HG03432 (cell line): ENCODE measurements around the gene OPCML.

Experiments
- ATAC-seq: cut with Tn5 transposase; IDR thresholded peaks from one replicate; pipeline ENCODE4 v1.9.1; 2021; ENCODE audit warnings: mild to moderate bottlenecking, moderate library complexity; ENCODE audit not compliant: unreplicated experiment

Gene OPCML

DNA sequence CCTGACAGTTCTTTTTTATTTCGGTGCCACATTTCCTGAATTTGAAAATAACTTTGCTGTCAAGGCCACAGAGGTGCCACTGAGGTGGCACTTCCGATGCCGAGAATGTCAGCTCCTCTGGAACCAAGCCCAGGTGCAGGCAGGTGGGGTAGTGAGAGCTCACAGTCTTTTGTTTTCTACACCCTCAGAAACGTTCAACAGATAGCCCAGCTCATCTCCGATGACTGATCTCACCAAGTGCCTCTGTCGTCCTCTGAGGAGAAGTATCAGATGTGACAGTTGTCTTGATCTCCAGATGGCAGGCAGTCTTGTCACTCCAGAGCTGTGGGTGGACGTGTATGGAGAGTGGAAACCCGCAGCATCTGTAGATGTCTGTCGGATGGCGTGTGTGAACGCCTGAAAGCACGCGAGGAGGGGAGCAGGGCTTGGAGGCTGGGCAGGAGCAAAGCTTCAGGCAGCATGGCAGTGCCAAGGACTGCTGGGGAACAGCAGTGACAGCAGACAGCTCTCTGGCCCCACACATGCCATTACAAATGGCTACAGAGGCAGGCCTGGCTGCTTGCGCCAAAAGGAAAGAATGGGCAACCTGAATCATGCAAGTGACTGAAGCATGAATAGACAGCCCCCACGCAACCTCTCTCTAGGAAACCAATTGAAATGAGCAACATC is 877.0 kb downstream of the OPCML start:
- no peak for ATAC-seq

DNA sequence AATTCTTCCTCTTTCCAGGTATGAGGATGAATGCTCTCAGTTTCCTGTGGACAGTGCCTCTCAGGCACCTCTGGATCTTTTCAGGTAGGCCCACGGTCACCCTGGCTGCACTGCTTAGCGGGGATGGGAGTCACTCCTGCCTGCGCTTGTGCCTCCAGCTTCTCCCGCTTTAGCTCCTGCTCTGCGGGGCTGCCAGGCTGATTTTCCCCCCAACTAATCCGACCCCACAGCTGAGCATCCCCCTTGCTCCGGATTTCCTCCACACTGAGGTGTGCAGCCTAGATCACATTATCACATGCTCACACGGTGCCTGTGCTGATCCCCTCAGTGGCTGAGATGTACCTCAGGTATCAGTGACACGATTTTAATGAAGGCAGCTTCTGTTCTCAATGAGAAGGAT is 879.1 kb downstream of the OPCML start:
- ATAC-seq: no peak

DNA sequence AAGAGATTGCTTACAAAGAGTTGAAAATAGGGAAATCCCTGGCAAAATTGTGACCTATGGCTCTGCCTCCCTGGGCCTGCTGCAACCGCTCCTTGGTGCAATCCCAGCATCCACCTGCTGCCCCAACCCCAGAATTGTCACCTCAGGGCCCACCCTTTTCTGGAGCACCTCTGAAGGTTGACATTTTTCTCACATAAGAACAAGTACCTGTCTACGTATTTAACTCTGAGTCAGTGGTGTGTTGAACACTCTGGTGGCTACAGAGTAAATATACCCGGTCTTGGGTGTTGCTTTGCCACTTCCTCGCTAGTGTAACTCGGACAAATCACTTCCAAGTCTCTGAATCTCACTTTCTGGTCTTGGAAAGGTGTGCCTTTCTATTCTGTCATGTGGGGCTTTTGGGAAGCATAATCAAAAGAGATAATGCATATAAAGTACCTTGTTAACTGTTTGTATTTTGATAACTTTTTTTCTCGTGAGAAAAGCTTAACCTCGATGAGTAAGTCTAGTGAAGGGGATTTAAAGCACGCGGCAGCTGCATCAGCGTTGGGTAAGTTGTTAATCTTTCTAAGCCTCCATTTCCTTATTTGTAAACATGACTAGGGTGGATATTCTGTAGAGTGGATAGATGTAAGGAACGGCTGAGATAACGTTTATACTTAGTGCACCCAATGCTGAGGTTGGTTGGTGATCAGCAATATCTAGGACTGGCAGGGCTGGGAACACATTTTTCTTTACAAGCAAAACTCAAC is 881.2 kb downstream of the OPCML start:
- no peak for ATAC-seq

DNA sequence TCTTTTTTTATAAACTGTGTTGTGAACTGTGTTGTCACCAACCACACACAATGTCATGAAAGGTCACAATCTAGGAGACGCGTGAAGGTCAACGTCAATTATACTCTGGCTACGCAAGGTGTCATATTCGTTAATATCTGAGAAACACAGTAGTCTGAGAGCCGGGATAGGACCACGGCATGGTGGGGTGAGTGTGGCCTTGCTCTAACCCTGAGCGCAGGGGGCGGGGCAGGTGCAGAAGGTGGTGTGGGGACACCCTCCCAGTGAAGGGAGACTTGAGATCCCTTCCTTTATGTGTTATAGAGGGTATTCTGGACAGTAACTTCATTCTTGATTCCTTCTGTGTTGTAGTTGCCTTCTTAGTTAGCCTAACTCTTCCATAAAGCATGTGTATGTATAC is 883.0 kb downstream of the OPCML start:
- no peak for ATAC-seq

DNA sequence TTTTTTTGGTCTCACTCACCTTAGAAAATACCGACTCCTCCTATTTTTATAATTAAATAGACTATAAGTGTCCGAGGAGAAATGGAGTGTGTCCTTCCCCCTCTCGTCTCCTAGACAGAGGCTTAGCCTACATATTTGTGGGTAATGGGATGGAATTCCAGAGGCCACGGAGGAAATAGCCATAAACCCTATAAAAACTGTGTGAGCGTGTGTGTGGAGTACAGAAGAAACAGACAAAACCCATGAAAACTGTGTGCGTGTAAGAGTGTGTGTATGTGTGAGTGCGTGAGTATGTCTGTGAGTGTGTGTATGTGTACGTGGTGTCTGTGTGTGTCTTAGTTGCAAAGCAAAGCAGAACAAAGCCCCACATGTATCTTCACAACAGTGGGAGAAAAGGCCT is 883.5 kb downstream of the OPCML start:
- no peak for ATAC-seq

DNA sequence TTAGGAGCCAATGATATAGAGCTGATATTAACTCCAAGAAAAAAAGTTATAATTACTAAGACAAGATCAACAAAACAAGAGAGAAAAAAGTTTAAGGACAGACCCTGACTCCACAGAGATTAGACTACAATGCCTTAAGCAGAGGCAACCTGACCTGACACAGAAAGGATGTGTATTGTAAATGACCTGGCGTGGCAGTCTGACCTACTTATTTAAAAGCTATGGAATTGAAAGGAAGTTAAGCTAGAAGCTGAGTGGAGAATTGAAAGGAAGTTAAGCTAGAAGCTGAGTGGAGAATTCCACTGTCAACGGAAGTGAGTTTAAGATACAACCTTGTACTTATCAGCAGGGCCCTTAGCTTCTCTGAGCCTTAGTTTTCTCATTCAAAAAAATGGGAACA is 885.4 kb downstream of the OPCML start:
- no peak for ATAC-seq

DNA sequence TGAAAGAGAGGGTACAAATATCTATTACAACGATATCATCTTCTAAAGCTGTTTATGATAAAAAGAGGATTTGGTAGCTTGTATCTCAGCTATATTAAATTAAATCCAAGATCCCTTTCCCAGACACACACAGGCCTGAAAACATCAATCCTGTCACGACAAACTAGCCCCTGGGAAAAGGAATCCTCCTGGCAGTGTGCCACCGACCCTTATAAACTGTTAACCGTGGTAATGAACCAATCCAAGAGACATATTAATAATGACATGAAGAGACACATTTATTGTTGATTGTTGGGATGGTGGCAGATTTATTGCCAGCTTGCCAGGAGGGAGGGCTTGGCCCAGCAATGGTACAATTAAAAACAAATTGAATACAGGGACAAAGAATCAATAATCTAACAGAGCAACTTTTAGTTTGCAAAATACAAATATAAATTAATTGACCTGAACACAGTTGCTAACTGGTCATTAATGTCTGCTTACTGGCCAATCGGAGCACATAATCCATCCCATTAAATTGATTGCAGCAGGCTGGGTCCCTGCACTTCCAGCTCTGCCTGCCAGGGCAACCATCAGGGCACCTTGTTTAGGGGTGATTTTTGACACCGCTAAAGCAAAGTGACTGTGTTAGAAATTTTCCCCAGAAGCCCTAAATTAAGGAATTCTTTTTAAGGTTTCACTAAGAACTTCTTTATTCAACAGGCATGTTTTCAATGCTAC is 887.6 kb downstream of the OPCML start:
- no peak for ATAC-seq

DNA sequence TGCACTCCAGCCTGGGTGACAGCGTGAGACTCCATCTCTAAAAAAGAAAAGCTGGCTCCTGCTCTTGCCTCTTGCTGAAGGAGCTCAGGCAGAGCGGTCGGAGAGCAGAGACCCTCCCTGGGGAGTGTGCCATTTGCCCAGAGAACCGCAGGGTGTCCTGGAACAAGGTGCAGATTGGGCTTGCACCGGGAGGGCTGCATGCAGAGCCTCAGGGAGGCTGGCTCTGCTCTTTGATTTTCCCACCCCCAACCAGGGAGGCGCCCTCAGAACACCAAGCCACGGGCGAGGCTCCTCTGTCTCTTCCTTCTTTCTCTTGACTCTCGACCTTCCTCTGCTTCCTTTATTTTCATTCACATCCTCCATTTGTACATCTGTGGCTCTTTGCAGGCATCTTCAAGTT is 889.1 kb downstream of the OPCML start:
- ATAC-seq: no peak

DNA sequence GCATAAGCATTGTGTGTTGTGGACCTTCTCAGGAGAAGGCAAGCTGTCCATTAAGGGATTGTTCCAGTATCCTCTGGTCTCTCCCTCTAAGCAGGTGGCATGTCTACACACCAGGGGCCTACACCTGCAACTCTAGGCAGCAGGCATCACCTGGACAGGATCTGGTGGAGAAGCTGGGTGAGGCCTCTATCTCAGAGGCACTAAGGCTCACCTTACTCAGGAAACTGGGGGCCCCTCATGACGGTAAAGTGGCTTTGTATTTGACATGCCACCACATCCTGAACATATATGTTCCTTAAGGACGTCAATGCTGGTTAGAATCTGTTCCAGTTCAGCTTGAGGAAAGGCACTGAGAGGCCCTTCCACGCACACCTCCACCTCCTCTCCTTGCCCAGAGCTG is 891.3 kb downstream of the OPCML start:
- no peak for ATAC-seq

DNA sequence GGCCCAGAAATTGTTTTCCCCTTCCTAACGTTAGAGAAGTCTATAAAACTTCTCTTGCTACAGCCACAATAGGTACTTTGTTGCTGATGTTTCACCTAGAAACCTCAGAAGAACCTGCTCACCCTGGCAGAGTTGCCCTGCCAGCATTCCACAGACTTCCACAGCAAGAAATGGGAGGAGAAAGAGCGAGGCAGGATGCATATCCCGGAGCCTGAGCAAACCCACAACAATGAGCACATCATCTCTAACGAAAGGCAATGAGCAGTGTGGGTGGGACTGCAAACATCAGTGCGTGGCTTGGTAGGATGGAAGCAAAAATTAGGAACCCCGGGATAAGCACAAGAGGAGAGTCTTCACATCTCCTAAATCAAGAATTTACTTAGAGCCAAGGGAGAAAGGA is 892.3 kb downstream of the OPCML start:
- ATAC-seq: no peak

DNA sequence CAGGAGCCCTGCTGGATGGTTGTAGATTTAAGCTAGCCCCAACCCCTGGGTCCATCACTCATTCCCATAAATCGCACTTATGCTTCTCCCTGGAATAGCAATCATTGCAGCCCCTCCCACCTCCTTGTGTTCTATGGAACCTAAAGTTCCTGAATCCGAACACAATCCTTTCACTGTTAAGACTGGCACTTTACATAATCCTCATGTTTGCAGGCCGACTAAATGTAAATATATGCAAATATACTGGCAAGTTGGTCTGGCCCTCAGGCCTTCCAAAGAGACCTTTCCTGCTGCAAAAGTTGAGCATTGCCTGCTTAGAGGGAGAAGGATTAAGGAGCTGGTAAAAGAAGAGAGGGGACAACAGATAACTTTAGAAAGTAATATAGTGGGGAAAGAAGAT is 892.9 kb downstream of the OPCML start:
- ATAC-seq: no peak

DNA sequence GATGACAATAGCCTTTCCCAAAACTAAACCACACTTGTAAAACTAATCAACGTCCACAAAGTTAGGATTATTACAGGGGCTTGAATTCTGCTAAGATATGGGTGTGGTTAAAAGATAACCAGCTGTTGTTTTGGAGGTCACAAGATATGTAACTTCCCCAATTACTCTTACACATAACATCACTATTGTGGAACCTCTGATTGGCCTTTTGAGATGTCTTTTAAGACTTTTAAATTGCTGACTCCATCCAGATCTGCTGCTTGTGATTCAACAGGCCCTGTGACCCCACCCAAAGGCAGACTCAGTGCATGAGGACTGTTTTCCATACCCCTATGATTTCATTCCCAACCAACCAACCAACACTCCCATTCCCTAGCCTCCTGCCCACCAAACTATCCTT is 893.9 kb downstream of the OPCML start:
- no peak for ATAC-seq

DNA sequence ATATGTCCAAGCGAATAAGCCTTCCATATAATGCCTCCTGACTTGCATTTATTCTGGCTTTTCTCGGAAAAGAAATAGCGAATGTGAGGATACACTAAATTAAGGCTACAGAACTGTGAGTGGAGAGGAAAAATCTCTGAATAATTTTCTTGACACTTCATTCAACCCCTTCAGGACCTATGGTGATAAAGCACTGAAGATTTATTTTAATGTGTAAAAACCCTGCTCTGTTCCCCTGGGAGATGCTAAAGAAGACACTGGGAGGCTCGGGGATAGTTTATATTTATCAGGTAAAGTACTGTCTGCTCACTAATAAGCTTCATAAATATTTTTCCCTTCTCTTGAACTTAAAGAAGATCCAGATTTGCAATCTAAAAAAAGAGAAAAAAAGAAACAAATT is 895.8 kb downstream of the OPCML start:
- no peak for ATAC-seq

DNA sequence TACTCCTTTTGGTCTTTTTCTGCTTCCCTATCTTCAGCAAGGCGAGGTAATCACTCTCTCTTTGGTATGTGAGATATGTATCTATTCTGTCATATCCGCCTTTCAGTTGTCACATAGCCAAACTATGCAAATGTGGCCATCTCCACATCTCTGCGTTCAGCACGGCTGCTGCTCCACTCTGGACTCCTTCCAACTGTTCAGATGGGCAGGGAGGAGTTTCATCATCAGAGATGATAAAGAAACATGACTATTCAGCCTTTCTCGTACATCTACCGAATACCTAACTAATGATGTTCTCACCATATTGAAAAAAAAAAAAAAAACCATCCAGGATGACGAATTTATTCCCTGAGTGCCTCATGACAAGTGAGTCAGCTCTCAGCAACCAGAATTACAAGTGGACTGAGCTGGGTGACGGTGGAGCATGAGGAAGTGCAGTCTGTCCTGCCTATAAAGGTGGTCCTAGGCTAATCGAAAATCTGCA is 899.6 kb downstream of the OPCML start:
- no peak for ATAC-seq

DNA sequence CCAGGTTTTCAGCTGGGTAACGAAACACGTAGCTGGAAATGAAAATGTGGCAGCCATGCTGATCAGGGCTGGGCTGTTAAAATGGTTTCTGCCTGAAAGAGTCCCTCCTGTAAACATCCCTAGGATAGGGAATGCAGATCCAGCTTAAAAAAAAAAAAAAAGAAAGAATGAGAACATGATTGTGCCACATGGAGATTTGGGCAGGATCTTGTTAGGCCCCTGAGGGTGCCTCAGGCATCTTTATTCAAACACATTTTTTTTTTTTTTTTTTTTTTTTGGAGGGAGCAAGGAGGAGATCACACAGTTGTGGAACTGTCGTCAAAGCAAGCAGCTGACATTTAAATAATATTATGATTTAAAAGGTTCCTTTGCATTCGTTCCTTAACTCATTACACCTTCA is 900.3 kb downstream of the OPCML start:
- ATAC-seq: no peak

DNA sequence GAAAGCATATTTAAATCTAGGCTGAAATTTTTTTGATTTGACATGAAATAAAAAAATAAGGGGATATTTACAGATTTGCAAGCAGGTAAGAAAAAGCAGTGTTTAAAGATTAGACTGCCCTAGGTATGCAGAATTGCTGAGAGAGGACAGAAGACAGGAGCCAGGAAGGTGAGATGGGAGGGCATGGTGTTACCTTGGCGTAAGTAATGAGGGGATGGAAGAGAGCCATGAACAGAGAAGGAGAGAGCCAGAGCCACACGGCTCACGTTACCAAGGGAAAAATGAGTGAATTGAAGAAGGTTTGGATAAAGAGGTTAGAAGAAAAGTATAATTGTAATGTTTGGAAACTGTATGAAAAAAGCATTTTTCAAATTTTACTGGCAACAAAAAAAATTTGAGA is 904.3 kb downstream of the OPCML start:
- no peak for ATAC-seq

DNA sequence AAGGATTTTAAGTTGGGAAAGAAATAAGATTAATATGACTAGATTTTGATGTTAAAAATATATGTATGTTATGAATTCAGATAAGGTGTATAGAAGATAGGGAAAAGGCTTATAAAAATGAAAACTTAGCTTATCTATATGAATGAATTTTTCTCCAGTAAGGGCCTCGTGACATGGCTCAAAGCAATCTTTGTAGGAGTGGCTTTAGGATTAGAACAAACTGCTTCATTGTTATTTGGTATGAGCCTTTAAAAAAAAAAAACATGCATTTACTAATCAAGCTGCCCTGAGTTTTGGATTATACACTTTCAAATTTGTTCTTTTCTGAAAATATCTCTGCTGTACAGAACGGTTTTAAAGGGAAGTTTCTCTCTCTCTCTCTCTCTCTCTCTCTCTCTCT is 905.9 kb downstream of the OPCML start:
- no peak for ATAC-seq

DNA sequence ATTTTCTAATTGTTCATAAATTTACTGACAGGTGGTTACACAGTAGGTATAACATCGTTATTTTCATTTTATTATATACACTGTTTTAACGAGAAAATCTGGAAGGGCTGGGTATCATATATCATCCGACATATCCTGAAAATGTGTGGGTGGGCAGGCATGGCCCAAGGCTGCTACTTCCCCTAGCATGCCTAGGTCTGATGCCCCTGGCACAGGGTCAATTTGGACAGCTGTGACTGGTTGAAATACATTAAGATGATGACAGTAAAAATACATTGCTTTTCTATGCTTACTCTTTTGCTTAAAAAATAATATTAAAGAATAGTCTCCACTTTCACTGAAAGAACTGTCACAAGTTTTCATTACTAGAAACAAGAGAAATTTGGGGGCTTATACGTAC is 908.8 kb downstream of the OPCML start:
- no peak for ATAC-seq

DNA sequence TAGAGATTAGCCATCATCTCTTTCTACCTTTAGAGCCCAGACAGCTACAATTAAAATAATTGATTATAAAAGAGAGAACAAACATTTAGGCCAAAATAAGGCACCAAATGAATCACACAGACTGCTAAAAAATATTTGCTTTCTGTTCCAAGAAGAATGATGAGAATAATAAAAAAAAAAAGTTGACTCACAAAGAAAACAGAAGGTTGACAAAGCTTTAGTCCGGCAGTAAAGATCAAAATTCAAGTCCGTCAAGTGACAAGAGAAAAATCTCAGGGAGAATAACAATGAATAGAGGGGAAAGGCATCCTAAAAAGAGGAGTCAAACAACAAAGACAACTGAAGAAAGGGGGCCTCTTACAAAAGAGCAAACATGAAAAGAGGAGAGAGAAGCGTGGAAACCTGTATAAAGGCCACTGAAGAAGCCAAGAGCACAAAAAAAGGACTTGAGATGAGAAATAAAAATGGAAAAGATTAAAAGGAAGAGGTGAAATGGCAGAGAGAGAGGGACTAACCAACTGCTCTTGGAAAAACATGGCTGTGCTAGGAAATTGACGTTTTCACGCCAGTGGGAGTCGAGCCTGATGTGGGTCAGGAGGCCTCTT is 910.2 kb downstream of the OPCML start:
- ATAC-seq: no peak

DNA sequence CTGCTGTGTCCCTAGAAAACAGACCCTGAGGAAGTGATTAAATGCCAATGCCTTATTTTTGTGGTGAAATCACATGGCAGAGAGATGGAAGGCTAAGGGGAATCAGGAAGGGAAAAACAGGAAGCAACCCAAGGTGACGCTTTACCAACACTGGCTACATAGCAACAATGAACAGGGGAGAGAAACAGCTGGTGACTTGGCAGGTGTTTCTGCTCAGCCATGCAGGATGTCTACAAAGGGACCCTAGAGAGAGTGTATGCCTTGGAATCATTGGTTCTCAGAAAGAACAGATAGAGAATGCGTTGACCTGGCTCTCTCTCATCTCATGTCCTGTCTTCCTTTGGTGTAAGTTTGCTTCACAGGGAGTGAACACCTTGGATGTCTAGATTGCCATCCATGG is 911.9 kb downstream of the OPCML start:
- no peak for ATAC-seq

DNA sequence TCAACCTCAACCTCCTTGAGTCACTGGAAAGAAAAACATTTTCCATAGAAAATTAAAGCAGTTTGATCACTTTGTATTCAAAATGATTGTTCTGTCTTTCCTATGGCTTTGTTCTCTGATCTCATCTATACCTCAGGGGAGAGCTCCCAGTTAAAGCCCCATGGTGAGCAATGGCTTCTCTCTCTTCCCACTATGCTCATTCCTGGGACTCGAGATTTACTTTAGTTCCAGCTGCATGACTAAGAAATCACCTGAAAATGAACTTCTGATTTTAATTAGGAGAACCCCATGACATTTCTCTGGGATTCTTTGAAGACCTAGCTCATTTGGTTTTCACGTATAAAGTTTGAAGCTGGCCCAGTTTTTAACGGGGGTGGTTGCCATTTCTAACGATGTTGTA is 921.5 kb downstream of the OPCML start:
- no peak for ATAC-seq

DNA sequence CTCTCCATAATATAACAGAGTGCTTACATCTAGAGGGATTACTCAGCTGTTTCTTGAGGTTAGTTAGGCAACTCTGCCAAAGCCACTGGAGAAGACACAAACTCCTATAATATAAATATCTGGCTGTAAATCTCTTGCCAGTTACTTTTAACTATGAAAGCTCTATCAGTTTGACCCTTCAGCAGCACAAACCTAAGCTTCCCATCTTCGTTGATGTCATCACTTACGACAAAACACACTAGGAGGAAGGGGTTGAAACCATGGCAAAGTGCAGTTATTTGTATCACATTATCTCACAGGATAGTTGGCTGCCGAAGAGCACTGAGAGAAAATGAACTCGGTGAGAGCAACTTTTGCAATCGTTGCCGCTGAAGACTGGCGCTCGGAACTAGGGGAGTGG is 922.1 kb downstream of the OPCML start:
- no peak for ATAC-seq
